ENCODE data around the gene RPS6KA5.

DNA sequence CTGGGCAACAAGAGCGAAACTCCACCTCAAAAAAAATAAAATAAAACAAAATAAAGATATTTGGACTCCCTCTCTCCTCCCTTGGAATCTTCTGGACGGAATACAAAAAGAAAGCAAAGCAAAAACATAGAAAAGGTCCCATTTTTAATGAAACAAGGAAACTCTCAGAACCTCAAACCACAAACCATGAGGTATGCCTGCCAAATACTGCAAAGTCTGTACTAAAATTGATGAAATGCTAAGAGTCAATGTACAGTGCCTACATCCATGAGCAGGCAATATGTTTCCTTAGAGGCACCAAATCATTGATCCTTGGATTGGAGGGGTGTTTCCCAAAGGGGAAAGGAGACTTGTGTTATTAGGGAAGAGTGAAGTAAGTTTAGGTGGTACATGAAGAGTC lies 8.2 kb upstream of the RPS6KA5 start:
- TF ChIP-seq, protein P1, sequence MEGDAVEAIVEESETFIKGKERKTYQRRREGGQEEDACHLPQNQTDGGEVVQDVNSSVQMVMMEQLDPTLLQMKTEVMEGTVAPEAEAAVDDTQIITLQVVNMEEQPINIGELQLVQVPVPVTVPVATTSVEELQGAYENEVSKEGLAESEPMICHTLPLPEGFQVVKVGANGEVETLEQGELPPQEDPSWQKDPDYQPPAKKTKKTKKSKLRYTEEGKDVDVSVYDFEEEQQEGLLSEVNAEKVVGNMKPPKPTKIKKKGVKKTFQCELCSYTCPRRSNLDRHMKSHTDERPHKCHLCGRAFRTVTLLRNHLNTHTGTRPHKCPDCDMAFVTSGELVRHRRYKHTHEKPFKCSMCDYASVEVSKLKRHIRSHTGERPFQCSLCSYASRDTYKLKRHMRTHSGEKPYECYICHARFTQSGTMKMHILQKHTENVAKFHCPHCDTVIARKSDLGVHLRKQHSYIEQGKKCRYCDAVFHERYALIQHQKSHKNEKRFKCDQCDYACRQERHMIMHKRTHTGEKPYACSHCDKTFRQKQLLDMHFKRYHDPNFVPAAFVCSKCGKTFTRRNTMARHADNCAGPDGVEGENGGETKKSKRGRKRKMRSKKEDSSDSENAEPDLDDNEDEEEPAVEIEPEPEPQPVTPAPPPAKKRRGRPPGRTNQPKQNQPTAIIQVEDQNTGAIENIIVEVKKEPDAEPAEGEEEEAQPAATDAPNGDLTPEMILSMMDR (IDR thresholded peaks at IDR 0.05) = no peak
- TF ChIP-seq EZH2 (IDR thresholded peaks at IDR 0.05; ENCODE audit: borderline replicate concordance, insufficient read depth, low read depth, low read length, poor library complexity, severe bottlenecking) = no peak
